Measurements from ENCODE around the gene TSPOAP1. TPM values are rescaled to one million over a fixed set of nuclear protein-coding genes. Genes with fewer than 3 reads are reported as not detected.

TSPOAP1 gene
- total and polyA plus RNA-seq, 2 of the 13 experiments (the other 11 are each of a cell fraction or from before 2014, with no cell fraction given), result not detected

DNA sequence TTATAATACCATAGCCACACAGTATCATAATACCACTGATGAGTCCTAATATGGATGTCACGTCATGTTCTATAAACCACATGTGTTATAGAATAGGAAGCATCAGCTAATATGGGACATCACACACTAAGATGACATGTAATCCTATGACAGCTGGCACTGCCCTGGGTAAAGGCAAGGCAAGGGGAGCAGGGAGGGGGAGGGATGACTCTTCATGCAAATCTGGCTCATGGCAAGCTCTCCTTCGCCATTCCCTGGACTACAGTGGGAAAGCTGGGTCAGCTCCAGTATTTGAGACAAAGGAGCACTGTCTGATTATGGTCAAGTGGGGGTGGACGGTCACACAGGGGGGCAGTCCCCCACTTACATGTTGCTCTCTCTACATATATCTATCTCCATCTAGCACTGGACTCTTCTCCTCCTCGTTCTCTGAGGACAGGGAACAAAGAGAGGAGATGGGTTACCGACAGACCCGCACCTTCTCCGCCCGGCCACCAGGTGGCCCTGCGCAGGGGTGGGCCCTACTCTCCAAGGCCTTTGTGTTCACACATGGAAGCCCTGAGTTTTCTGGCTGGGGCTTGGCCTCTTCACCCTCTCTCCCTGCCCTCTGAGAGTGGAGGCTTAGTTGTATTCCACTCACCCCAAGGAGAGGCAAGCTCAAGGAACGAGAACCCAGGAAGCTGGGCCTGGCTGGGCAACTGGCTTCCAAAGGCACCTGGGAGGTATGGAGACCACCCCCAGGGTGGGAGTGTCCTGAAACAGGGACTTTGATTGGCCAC, 24.4 kb downstream of the TSPOAP1 start (continued):
- TF ChIP-seq ZNF232 (CRISPR knock-in tag; IDR thresholded peaks at IDR 0.05; ENCODE audit: borderline replicate concordance) (no peak), CBFB (CRISPR knock-in tag; IDR thresholded peaks at IDR 0.05) (no peak), TSC22D2 (CRISPR knock-in tag; IDR thresholded peaks at IDR 0.05; ENCODE audit: borderline replicate concordance) (no peak), ZNF605 (CRISPR knock-in tag; IDR thresholded peaks at IDR 0.05) (peak; percentile 60; the same call in 1 of the 2 replicates), SMC3 (IDR thresholded peaks at IDR 0.05; ENCODE audit: low read length) (peak; percentile 57; the same call in 1 of the 2 replicates), PITX1 (CRISPR knock-in tag; IDR thresholded peaks at IDR 0.05) (no peak), ZNF546 (CRISPR knock-in tag; conservative IDR thresholded peaks at IDR 0.05) (0 out of 2 replicates have a peak, but pooled peaks have one; percentile 41), XRCC5 (optimal IDR thresholded peaks at IDR 0.05; ENCODE audit: low read length) (peak; percentile 93), NONO (IDR thresholded peaks at IDR 0.05) (no peak), NONO (CRISPR knock-in tag; conservative IDR thresholded peaks at IDR 0.05) (0 out of 2 replicates have a peak, but pooled peaks have one; percentile 8), KDM2A (CRISPR knock-in tag; IDR thresholded peaks at IDR 0.05; ENCODE audit: borderline replicate concordance, low read depth) (peak; percentile 24; the same call in 1 of the 2 replicates), ZFX (CRISPR knock-in tag; IDR thresholded peaks at IDR 0.05; ENCODE audit: low read depth) (peak; percentile 56; the same call in 1 of the 2 replicates)
- TF ChIP-seq, protein P1, sequence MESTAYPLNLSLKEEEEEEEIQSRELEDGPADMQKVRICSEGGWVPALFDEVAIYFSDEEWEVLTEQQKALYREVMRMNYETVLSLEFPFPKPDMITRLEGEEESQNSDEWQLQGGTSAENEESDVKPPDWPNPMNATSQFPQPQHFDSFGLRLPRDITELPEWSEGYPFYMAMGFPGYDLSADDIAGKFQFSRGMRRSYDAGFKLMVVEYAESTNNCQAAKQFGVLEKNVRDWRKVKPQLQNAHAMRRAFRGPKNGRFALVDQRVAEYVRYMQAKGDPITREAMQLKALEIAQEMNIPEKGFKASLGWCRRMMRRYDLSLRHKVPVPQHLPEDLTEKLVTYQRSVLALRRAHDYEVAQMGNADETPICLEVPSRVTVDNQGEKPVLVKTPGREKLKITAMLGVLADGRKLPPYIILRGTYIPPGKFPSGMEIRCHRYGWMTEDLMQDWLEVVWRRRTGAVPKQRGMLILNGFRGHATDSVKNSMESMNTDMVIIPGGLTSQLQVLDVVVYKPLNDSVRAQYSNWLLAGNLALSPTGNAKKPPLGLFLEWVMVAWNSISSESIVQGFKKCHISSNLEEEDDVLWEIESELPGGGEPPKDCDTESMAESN (CRISPR knock-in tag; conservative IDR thresholded peaks at IDR 0.05), result 0 out of 2 replicates have a peak, but pooled peaks have one; percentile 33
- TF ChIP-seq, protein P2, sequence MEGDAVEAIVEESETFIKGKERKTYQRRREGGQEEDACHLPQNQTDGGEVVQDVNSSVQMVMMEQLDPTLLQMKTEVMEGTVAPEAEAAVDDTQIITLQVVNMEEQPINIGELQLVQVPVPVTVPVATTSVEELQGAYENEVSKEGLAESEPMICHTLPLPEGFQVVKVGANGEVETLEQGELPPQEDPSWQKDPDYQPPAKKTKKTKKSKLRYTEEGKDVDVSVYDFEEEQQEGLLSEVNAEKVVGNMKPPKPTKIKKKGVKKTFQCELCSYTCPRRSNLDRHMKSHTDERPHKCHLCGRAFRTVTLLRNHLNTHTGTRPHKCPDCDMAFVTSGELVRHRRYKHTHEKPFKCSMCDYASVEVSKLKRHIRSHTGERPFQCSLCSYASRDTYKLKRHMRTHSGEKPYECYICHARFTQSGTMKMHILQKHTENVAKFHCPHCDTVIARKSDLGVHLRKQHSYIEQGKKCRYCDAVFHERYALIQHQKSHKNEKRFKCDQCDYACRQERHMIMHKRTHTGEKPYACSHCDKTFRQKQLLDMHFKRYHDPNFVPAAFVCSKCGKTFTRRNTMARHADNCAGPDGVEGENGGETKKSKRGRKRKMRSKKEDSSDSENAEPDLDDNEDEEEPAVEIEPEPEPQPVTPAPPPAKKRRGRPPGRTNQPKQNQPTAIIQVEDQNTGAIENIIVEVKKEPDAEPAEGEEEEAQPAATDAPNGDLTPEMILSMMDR (CRISPR knock-in tag; IDR thresholded peaks at IDR 0.05), result peak; percentile 91

All from HepG2 (cell line).